H1 (cell line): ENCODE results near the gene QSOX1. TPM values are rescaled to one million over a fixed set of nuclear protein-coding genes. Genes with fewer than 3 reads are reported as not detected.
A peak's percentile ranks its signal among the peaks of the same experiment; 100 is the strongest.

Experiments used
- ASH2L ChIP-seq: fragments of 200-600, 300-600 bp; sonication (generic); IDR thresholded peaks from one replicate; pipeline ENCODE4 v1.7.1; 2017; ENCODE audit warnings: low read length
- CHD1 ChIP-seq: IDR thresholded peaks from 2 replicates; pipeline ENCODE4 v1.6.1; 2012; ENCODE audit warnings: low read depth, low read length, improper control_type of control experiment
- CHD2 ChIP-seq: IDR thresholded peaks from 2 replicates; pipeline ENCODE4 v1.6.1; 2012; ENCODE audit warnings: low read length, improper control_type of control experiment
- CTBP2 ChIP-seq: IDR thresholded peaks from 2 replicates; pipeline ENCODE4 v1.7.0; 2011; ENCODE audit warnings: borderline replicate concordance, mild to moderate bottlenecking, moderate library complexity, mixed read lengths, low read length; ENCODE audit not compliant: insufficient read depth, insufficient read length
- CTCF ChIP-seq, 3 experiments: IDR thresholded peaks; 1 replicate in 2 of 3; 2 replicates in 1 of 3; pipeline versions ENCODE4 v1.5.1 to v1.6.1; 2011; ENCODE audit warnings: low read length in 3 of 3, mild to moderate bottlenecking in 3 of 3, inconsistent platforms in 2 of 3, low read depth in 1 of 3, moderate library complexity in 1 of 3; ENCODE audit not compliant: insufficient read depth in 1 of 3; ENCODE audit errors: control extremely low read depth in 1 of 3
- EZH2 ChIP-seq: fragments of 200-600 bp; sonication (generic); IDR thresholded peaks from 2 replicates; pipeline ENCODE4 v1.7.1; 2012; ENCODE audit warnings: low read depth, mild to moderate bottlenecking, moderate library complexity, low read length, inconsistent platforms; ENCODE audit not compliant: severe bottlenecking
- GTF2F1 ChIP-seq: IDR thresholded peaks from 2 replicates; pipeline ENCODE4 v1.6.1; 2012; ENCODE audit warnings: low read depth, low read length, improper control_type of control experiment, borderline replicate concordance
- JUN ChIP-seq: IDR thresholded peaks from 2 replicates; pipeline ENCODE4 v1.6.1; 2011; ENCODE audit warnings: low read depth, mild to moderate bottlenecking, improper control_type of control experiment, low read length
- JUND ChIP-seq: IDR thresholded peaks from 2 replicates; pipeline ENCODE4 v1.6.1; 2011; ENCODE audit warnings: mild to moderate bottlenecking, improper control_type of control experiment, low read length
- KDM5A ChIP-seq: fragments of 200-600 bp; IDR thresholded peaks from 2 replicates; pipeline ENCODE4 v1.7.1; 2012; ENCODE audit warnings: mild to moderate bottlenecking, low read length, inconsistent platforms, mixed read lengths
- MAX ChIP-seq: IDR thresholded peaks from 2 replicates; pipeline ENCODE4 v1.6.1; 2012; ENCODE audit warnings: inconsistent platforms
- NANOG ChIP-seq: IDR thresholded peaks from 2 replicates; pipeline ENCODE4 v1.6.1; 2011; ENCODE audit warnings: low read length, low read depth, mild to moderate bottlenecking, inconsistent platforms; ENCODE audit not compliant: insufficient read depth, poor library complexity, severe bottlenecking
- NRF1 ChIP-seq: IDR thresholded peaks from 2 replicates; pipeline ENCODE4 v1.6.1; 2011; ENCODE audit warnings: mild to moderate bottlenecking, low read depth, low read length, improper control_type of control experiment
- RAD21 ChIP-seq, 2 experiments: IDR thresholded peaks in 1 of 2; conservative IDR thresholded peaks in 1 of 2; 2 replicates each; pipeline ENCODE4 v1.6.1; 2011; ENCODE audit warnings: low read depth in 2 of 2, low read length in 2 of 2, improper control_type of control experiment in 1 of 2, inconsistent platforms in 1 of 2, mild to moderate bottlenecking in 1 of 2, moderate library complexity in 1 of 2
- RXRA ChIP-seq: IDR thresholded peaks from 2 replicates; pipeline ENCODE4 v1.6.1; 2011; ENCODE audit warnings: low read depth, mild to moderate bottlenecking, low read length, moderate library complexity; ENCODE audit not compliant: insufficient read depth
- SUZ12 ChIP-seq: fragments of 200-600 bp; sonication (generic); IDR thresholded peaks from 2 replicates; pipeline ENCODE4 v1.6.1; 2012; ENCODE audit warnings: mild to moderate bottlenecking, inconsistent platforms, low read length, moderate library complexity, mixed read lengths
- TAF7 ChIP-seq: optimal IDR thresholded peaks from 2 replicates; pipeline ENCODE3; 2011; ENCODE audit warnings: low read depth, mild to moderate bottlenecking, inconsistent platforms, low read length, moderate library complexity, borderline replicate concordance
- polyA plus RNA-seq, 7 experiments: library from polyadenylated mRNA; depleted of rRNA in 3 of 7; stranded (reverse) in 5 of 7; unstranded in 2 of 7; fragments of >200 nt in 5 of 7; fragments of 200-250 nt in 2 of 7; gene quantifications; 1 replicate in 5 of 7; 2 replicates in 1 of 7; 4 replicates in 1 of 7; pipeline versions ENCODE4 v1.2.1 to v1.2.3, GENCODE V29; 2011 to 2013; ENCODE audit warnings: missing spikeins in 2 of 7, mixed read lengths in 2 of 7
- total RNA-seq: library from RNA; stranded (reverse); fragmentation: NEBNext Ultra II Directional; extraction: Animal tissue kit (Norgen Biotek cat#: 25700); gene quantifications from 2 replicates; pipeline ENCODE4 v1.2.1, GENCODE V29; 2021

The QSOX1 gene
- total and polyA plus RNA-seq, 2 of the 8 experiments (the other 6 are each of a cell fraction or from before 2014, with no cell fraction given): 97.7 to 123 TPM

GRCh38 chr1:180248731-180249681, 94.3 kb downstream of the QSOX1 start (continued):
- TF ChIP-seq CTCF (IDR thresholded peaks at IDR 0.05; ENCODE audit: control extremely low read depth in 1 of 3, insufficient read depth in 1 of 3, low read depth in 1 of 3, low read length in 3 of 3): peak; percentile 60 to 69 (median 65)
- TF ChIP-seq GTF2F1: no peak
- no peak for TF ChIP-seq CTBP2
- no peak for TF ChIP-seq JUN
- TF ChIP-seq CHD2: no peak
- no peak for TF ChIP-seq TAF7
- TF ChIP-seq RXRA: no peak
- TF ChIP-seq KDM5A: no peak
- TF ChIP-seq JUND: no peak
- TF ChIP-seq SUZ12: no peak
- TF ChIP-seq CHD1: no peak
- 0 out of 2 replicates have a peak, but pooled peaks have one; percentile 7 for TF ChIP-seq MAX
- TF ChIP-seq NRF1: no peak
- TF ChIP-seq NANOG: no peak
- TF ChIP-seq RAD21 (IDR thresholded peaks at IDR 0.05 in 1 of 2, conservative IDR thresholded peaks at IDR 0.05 in 1 of 2; ENCODE audit: low read depth in 2 of 2, low read length in 2 of 2): peak; percentile 50 to 57
- TF ChIP-seq ASH2L: no peak
- TF ChIP-seq EZH2: no peak
